Panc1 (cell line): Measurements from ENCODE around the gene TACC2. TPM values are rescaled to one million over a fixed set of nuclear protein-coding genes. Genes with fewer than 3 reads are reported as not detected.

Experiments used
- ATAC-seq: fragments of 200-7000 bp; cut with Tn5 transposase; 2 replicates; pipeline ENCODE4 v1.9.1; 2020; ENCODE audit warnings: mild to moderate bottlenecking, moderate library complexity
- BruUV-seq: library from RNA; stranded (reverse); fragments of 400-500 nt; replicated peaks from 2 replicates; lab custom pipeline; 2021; lab: Mats Ljungman, UMichigan
- CTCF ChIA-PET: fragments of 300-600 bp; sonication (Branson Sonifier 250); formaldehyde crosslinking; loops from one replicate; lab custom pipeline; 2022; ENCODE audit warnings: antibody characterized with exemption; lab: Charles Lee
- POLR2A ChIA-PET: fragments of 300-600 bp; sonication (Branson Sonifier 250); formaldehyde crosslinking; loops from one replicate; lab custom pipeline; 2022; ENCODE audit warnings: antibody characterized with exemption; lab: Charles Lee
- DNase-seq: peaks from one replicate; pipeline ENCODE4 v3.0.0-alpha.2; 2010; ENCODE audit warnings: low read depth, low spot score
- H3K27ac ChIP-seq: 2 replicates; pipeline ENCODE4 v1.5.1; 2011; ENCODE audit warnings: mild to moderate bottlenecking, low read length, inconsistent platforms
- H3K27me3 ChIP-seq: fragments of 200-500 bp; sonication (Bioruptor generic); 2 replicates; pipeline ENCODE4 v1.6.0; 2014; ENCODE audit warnings: low read length, inconsistent platforms; ENCODE audit not compliant: control insufficient read depth, insufficient read depth
- H3K36me3 ChIP-seq: fragments of 200-500 bp; sonication (Bioruptor generic); 2 replicates; pipeline ENCODE4 v1.5.1; 2014; ENCODE audit warnings: inconsistent platforms, mild to moderate bottlenecking, low read length, moderate library complexity; ENCODE audit not compliant: control insufficient read depth, insufficient read depth
- H3K4me1 ChIP-seq: 2 replicates; pipeline ENCODE4 v1.5.1; 2011; ENCODE audit warnings: inconsistent platforms, mild to moderate bottlenecking, low read length, moderate library complexity; ENCODE audit not compliant: control insufficient read depth, insufficient read depth
- H3K4me3 ChIP-seq, 2 experiments: 2 replicates each; pipeline ENCODE4 v1.5.1; 2011 to 2012; ENCODE audit warnings: low read depth in 2 of 2, low read length in 2 of 2, mild to moderate bottlenecking in 2 of 2, inconsistent platforms in 1 of 2, moderate library complexity in 1 of 2
- H3K9me3 ChIP-seq: fragments of 200-500 bp; sonication (Bioruptor generic); 2 replicates; pipeline ENCODE4 v1.5.1; 2014; ENCODE audit warnings: low read depth, mild to moderate bottlenecking, inconsistent platforms, low read length, moderate library complexity; ENCODE audit not compliant: control insufficient read depth, insufficient read depth
- POLR2AphosphoS5 ChIP-seq: IDR thresholded peaks from 2 replicates; pipeline ENCODE4 v1.6.1; 2012; ENCODE audit warnings: mild to moderate bottlenecking, low read depth, low read length, moderate library complexity
- SIN3A ChIP-seq: IDR thresholded peaks from 2 replicates; pipeline ENCODE4 v1.6.1; 2012; ENCODE audit warnings: low read depth, mild to moderate bottlenecking, low read length, moderate library complexity, borderline replicate concordance; ENCODE audit not compliant: insufficient read depth
- TCF7L2 ChIP-seq: IDR thresholded peaks from 2 replicates; pipeline ENCODE4 v1.6.1; 2011; ENCODE audit warnings: mild to moderate bottlenecking, low read depth, low read length, inconsistent platforms
- in situ Hi-C: cut with HindIII; loops from 2 replicates; pipeline ENCODE4 v1.10.0; 2016; ENCODE audit warnings: low sequenced_read_pairs, low pct_unique_long_range_greater_than_20kb
- intact Hi-C: fragments of 100-400 bp; cut with micrococcal nuclease; formaldehyde crosslinking; loops from one replicate; pipeline ENCODE4 v1.10.0; 2022; ENCODE audit not compliant: unreplicated experiment
- total RNA-seq: library from RNA; stranded (reverse); gene quantifications from one replicate; pipeline ENCODE4 v1.2.1, GENCODE V29; 2021; ENCODE audit not compliant: unreplicated experiment
- TF ChIP-seq, protein P1 (sequence below), 2 experiments: IDR thresholded peaks; 2 replicates each; pipeline ENCODE4 v1.6.1; 2011 to 2012; ENCODE audit warnings: low read depth in 2 of 2, control low read depth in 1 of 2, low read length in 1 of 2, mild to moderate bottlenecking in 1 of 2, moderate library complexity in 1 of 2; ENCODE audit not compliant: insufficient read depth in 1 of 2
- TF ChIP-seq, protein P2 (sequence below): fragments of 450-650 bp; IDR thresholded peaks from 2 replicates; pipeline ENCODE4 v1.5.1; 2017; ENCODE audit warnings: mild to moderate bottlenecking

Gene TACC2
- total RNA-seq, 1 experiment from 2014 or later = 133 TPM

DNA sequence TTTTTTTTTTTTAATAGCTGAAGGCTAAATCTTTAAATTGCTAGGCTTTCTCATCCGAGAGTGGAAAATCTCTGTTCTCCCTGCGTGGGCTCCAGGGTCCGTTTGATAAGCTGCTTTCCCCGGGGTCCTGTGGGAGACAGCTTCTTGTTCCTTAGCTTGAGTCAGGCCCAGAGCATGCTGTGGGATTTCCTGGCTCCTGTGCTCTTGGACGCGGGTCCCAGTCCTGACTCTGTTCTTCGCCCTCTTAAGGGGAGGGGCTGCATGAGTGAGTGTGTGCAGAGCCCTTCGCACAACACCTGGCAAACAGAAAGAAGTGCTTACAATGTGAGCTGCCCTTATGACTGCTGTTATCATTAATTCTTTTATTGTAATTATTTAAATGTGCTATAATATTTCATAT lies 133.5 kb downstream of the TACC2 start:
- CTCF ChIA-PET = interaction anchor here (1.1 kb wide), 1 partner anchor 40 kb away, joined by 3 read pairs; no protein-coding TSS in a partner anchor

DNA sequence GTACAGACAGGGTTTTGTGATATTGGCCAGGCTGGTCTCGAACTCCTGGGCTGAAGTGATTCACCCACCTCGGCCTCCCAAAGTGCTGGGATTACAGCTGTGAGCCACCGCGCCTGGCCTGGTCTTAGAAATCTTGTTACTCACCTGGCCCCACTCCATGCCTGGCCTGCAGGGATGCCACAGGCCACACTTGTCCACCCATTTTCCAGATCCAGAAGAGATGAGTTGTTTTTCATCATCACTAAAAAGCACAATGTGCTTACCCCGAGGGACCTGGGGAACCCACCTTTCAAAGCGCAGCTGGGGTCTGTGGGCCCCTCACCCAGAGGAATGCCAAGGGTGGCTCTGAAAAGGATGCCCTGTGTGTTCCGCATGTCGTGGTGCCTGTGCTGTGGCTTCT lies 134.2 kb downstream of the TACC2 start:
- Histone ChIP-seq H3K27ac (no peak overlapping the region), H3K36me3 (no peaks in the 10 kb centered on the region), H3K27me3 (no peaks in the 10 kb centered on the region), H3K9me3 (no peaks in the 10 kb centered on the region), H3K4me3 (no peak overlapping the region), H3K4me1 (peaks cover 73% of the 10 kb centered on the region)
- CTCF ChIA-PET = no interaction called here
- in situ Hi-C loops = no loop called here
- intact Hi-C loops = no loop called here
- TF ChIP-seq, protein P1, sequence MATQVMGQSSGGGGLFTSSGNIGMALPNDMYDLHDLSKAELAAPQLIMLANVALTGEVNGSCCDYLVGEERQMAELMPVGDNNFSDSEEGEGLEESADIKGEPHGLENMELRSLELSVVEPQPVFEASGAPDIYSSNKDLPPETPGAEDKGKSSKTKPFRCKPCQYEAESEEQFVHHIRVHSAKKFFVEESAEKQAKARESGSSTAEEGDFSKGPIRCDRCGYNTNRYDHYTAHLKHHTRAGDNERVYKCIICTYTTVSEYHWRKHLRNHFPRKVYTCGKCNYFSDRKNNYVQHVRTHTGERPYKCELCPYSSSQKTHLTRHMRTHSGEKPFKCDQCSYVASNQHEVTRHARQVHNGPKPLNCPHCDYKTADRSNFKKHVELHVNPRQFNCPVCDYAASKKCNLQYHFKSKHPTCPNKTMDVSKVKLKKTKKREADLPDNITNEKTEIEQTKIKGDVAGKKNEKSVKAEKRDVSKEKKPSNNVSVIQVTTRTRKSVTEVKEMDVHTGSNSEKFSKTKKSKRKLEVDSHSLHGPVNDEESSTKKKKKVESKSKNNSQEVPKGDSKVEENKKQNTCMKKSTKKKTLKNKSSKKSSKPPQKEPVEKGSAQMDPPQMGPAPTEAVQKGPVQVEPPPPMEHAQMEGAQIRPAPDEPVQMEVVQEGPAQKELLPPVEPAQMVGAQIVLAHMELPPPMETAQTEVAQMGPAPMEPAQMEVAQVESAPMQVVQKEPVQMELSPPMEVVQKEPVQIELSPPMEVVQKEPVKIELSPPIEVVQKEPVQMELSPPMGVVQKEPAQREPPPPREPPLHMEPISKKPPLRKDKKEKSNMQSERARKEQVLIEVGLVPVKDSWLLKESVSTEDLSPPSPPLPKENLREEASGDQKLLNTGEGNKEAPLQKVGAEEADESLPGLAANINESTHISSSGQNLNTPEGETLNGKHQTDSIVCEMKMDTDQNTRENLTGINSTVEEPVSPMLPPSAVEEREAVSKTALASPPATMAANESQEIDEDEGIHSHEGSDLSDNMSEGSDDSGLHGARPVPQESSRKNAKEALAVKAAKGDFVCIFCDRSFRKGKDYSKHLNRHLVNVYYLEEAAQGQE (IDR thresholded peaks at IDR 0.05; ENCODE audit: insufficient read depth in 1 of 2, low read depth in 2 of 2, low read length in 1 of 2) = no peak
- TF ChIP-seq SIN3A (no peak), TCF7L2 (no peak), POLR2AphosphoS5 (no peak)
- TF ChIP-seq, protein P2, sequence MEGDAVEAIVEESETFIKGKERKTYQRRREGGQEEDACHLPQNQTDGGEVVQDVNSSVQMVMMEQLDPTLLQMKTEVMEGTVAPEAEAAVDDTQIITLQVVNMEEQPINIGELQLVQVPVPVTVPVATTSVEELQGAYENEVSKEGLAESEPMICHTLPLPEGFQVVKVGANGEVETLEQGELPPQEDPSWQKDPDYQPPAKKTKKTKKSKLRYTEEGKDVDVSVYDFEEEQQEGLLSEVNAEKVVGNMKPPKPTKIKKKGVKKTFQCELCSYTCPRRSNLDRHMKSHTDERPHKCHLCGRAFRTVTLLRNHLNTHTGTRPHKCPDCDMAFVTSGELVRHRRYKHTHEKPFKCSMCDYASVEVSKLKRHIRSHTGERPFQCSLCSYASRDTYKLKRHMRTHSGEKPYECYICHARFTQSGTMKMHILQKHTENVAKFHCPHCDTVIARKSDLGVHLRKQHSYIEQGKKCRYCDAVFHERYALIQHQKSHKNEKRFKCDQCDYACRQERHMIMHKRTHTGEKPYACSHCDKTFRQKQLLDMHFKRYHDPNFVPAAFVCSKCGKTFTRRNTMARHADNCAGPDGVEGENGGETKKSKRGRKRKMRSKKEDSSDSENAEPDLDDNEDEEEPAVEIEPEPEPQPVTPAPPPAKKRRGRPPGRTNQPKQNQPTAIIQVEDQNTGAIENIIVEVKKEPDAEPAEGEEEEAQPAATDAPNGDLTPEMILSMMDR = no peak
- POLR2A ChIA-PET = no interaction called here
- DNase-seq = no peak
- no TSS peak for BruUV-seq
- no peak for ATAC-seq

More for the DNA sequence above, 133.5 kb downstream of the TACC2 start:
- BruUV-seq = no TSS peak
- no peaks in the 10 kb centered on the region for H3K9me3 ChIP-seq
- no peak overlapping the region for H3K4me3 ChIP-seq
- no peak for TF ChIP-seq SIN3A
- TF ChIP-seq POLR2AphosphoS5 = no peak
- TF ChIP-seq, protein P2 = no peak
- TF ChIP-seq, protein P1 (IDR thresholded peaks at IDR 0.05; ENCODE audit: insufficient read depth in 1 of 2, low read depth in 2 of 2, low read length in 1 of 2) = no peak
- no peak for TF ChIP-seq TCF7L2
- in situ Hi-C loops = no loop called here
- H3K4me1 ChIP-seq = peaks cover 72% of the 10 kb centered on the region
- POLR2A ChIA-PET = no interaction called here
- intact Hi-C loops = no loop called here
- no peaks in the 10 kb centered on the region for H3K36me3 ChIP-seq
- ATAC-seq (no peak), DNase-seq (no peak)
- H3K27ac ChIP-seq = peak overlapping the region; percentile 51; the same call in 1 of the 2 replicates
- H3K27me3 ChIP-seq = no peaks in the 10 kb centered on the region
